Karpas-422 (cell line): ENCODE data around the gene ZNF527. TPM values are rescaled to one million over a fixed set of nuclear protein-coding genes. Genes with fewer than 3 reads are reported as not detected.
A peak's percentile ranks its signal among the peaks of the same experiment; 100 is the strongest.
"Not testable (repeated sequence)": the region's sequence is repeated elsewhere in the genome, so short reads cannot be mapped to it uniquely, and the experiment has no call there.

Source experiments
- DNase-seq: peaks from one replicate; pipeline ENCODE4 v3.0.0-alpha.2; 2015
- H2AFZ ChIP-seq: fragments of 200-600 bp; sonication (generic); 2 replicates; pipeline ENCODE4 v1.6.1; 2014; ENCODE audit warnings: antibody characterized with exemption, low read length, mixed read lengths
- H3K27ac ChIP-seq: fragments of 200-600 bp; sonication (generic); 2 replicates; pipeline ENCODE4 v1.5.1; 2014; ENCODE audit warnings: mild to moderate bottlenecking, low read length, moderate library complexity
- H3K27me3 ChIP-seq: fragments of 200-600 bp; sonication (generic); 2 replicates; pipeline ENCODE4 v1.6.1; 2014; ENCODE audit warnings: low read length, mixed read lengths
- H3K36me3 ChIP-seq: fragments of 200-600 bp; sonication (generic); 2 replicates; pipeline ENCODE4 v1.6.1; 2014; ENCODE audit warnings: low read length, mixed read lengths; ENCODE audit not compliant: insufficient read depth
- H3K4me1 ChIP-seq: fragments of 200-600 bp; sonication (generic); 2 replicates; pipeline ENCODE4 v1.6.1; 2014; ENCODE audit warnings: mild to moderate bottlenecking, low read length, mixed read lengths
- H3K4me2 ChIP-seq: fragments of 200-600 bp; sonication (generic); 2 replicates; pipeline ENCODE4 v1.6.1; 2014; ENCODE audit warnings: low read length, low read depth, mild to moderate bottlenecking; ENCODE audit not compliant: poor library complexity, severe bottlenecking
- H3K4me3 ChIP-seq: fragments of 200-600 bp; sonication (generic); 2 replicates; pipeline ENCODE4 v1.5.1; 2014; ENCODE audit warnings: mild to moderate bottlenecking, antibody characterized with exemption, low read length, mixed read lengths
- H3K79me2 ChIP-seq: fragments of 200-600 bp; sonication (generic); 2 replicates; pipeline ENCODE4 v1.6.1; 2014; ENCODE audit warnings: mild to moderate bottlenecking, low read length, mixed read lengths
- H3K9ac ChIP-seq: fragments of 200-600 bp; sonication (generic); 2 replicates; pipeline ENCODE4 v1.6.0; 2014; ENCODE audit warnings: low read length
- H3K9me2 ChIP-seq: fragments of 200-600 bp; sonication (generic), shearing (Covaris generic); replicated peaks from 2 replicates; pipeline ENCODE4 v1.6.0; 2014; ENCODE audit warnings: mild to moderate bottlenecking, low read length, moderate library complexity; ENCODE audit not compliant: insufficient read depth
- H3K9me3 ChIP-seq: fragments of 300-700, 200-600 bp; sonication (generic); 2 replicates; pipeline ENCODE4 v1.6.1; 2014; ENCODE audit warnings: low read length, mixed read lengths
- H4K20me1 ChIP-seq: fragments of 200-600 bp; sonication (generic); 2 replicates; pipeline ENCODE4 v1.6.1; 2014; ENCODE audit warnings: mild to moderate bottlenecking, antibody characterized with exemption, low read length, low read depth; ENCODE audit not compliant: insufficient read depth
- total RNA-seq: library from RNA; depleted of rRNA; stranded (reverse); fragments of >200 nt; shearing (Covaris generic); gene quantifications from 2 replicates; pipeline ENCODE4 v1.2.3, GENCODE V29; 2014; ENCODE audit warnings: low replicate concordance

ZNF527 gene
- total RNA-seq, 1 experiment from 2014 or later, result 11.0 TPM

DNA sequence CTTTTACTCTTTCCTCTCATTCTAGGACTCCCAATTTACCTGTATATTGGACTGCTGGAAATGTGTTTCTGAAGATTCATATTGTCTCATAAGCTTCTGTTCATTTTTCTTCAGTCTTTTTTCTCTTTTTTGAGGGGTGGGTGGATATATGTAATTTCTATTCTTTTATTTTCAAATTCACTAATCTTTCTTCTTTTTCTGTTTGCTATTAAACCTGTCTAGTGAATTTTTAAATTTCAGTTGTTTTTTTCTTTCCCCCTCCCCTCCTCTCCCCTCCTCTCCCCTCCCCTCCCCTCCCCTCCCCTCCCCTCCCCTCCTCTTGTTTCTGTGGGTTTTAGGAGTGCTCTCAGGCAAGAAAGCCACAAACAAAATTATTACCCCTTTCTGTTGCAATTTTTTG lies 16.9 kb upstream of the ZNF527 start:
- H3K9ac ChIP-seq, result no peak overlapping the region
- H3K9me2 ChIP-seq, result no peaks in the 10 kb centered on the region
- H2AFZ ChIP-seq, result no peak overlapping the region
- no peaks in the 10 kb centered on the region for H4K20me1 ChIP-seq
- no peak overlapping the region for H3K4me3 ChIP-seq
- H3K27ac ChIP-seq, result no peak overlapping the region
- H3K27me3 ChIP-seq, result no peaks in the 10 kb centered on the region
- peaks cover 30% of the 10 kb centered on the region for H3K9me3 ChIP-seq
- no peak overlapping the region for H3K4me2 ChIP-seq
- H3K79me2 ChIP-seq, result peaks cover 16% of the 10 kb centered on the region
- H3K4me1 ChIP-seq, result no peaks in the 10 kb centered on the region
- peaks cover 79% of the 10 kb centered on the region for H3K36me3 ChIP-seq
- no peak for DNase-seq

DNA sequence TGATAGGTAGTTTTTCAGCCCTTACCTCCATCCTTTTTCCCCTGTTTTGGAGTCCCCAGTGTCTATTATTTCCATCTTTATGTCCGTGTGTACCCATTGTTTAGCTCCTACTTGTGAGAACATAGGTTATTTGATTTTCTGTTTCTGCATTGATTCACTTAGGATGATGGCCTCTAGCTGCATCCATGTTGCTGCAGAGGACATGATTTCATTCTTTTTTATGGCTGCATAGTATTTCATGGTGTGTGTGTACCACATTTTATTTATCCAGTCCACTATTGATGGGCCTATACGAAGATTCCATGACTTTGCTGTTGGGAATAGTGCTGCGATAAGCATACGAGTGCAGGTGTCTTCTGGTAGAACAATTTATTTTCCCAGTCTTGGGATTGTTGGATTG lies 15.0 kb upstream of the ZNF527 start:
- Histone ChIP-seq H3K4me2 (no peak overlapping the region), H3K9me3 (peaks cover 40% of the 10 kb centered on the region), H3K27me3 (no peaks in the 10 kb centered on the region), H2AFZ (no peak overlapping the region), H3K9ac (no peak overlapping the region), H4K20me1 (no peaks in the 10 kb centered on the region), H3K79me2 (peaks cover 16% of the 10 kb centered on the region), H3K27ac (no peak overlapping the region), H3K9me2 (no peaks in the 10 kb centered on the region), H3K4me1 (no peaks in the 10 kb centered on the region), H3K4me3 (no peak overlapping the region), H3K36me3 (peaks cover 83% of the 10 kb centered on the region)
- no peak for DNase-seq

DNA sequence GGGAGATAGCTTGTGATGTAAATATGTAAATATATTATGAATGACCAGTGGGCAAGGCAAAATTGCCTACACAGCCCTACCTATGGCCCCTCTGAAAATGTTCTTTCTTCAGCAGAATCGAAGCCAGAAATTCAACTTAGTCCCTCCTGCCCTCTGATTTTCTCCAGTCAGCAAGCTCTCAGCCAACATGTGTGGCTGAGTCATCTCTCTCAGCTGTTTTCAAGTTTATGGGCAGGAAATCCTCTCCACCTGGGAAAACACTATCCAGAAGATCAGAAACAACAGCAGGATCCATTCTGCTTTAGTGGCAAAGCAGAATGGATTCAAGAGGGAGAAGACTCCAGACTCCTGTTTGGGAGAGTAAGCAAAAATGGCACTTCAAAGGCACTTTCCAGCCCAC lies 8.9 kb upstream of the ZNF527 start:
- Histone ChIP-seq H3K9me3 (peaks cover 46% of the 10 kb centered on the region), H4K20me1 (no peaks in the 10 kb centered on the region), H3K4me1 (no peaks in the 10 kb centered on the region), H3K4me2 (no peak overlapping the region), H3K27me3 (no peaks in the 10 kb centered on the region), H3K9me2 (no peaks in the 10 kb centered on the region), H3K79me2 (peaks cover 3% of the 10 kb centered on the region), H3K4me3 (no peak overlapping the region), H3K9ac (no peak overlapping the region), H3K27ac (no peak overlapping the region), H2AFZ (no peak overlapping the region), H3K36me3 (peaks cover 67% of the 10 kb centered on the region)
- no peak for DNase-seq

DNA sequence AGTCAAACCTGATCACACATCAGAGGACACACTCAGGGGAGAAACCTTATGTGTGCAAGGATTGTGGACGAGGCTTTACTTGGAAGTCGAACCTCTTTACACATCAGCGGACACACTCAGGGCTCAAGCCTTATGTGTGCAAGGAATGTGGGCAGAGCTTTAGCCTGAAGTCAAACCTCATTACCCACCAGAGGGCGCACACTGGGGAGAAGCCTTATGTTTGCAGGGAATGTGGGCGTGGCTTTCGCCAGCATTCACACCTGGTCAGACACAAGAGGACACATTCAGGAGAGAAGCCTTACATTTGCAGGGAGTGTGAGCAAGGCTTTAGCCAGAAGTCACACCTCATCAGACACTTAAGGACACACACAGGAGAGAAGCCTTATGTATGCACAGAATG lies 8.2 kb upstream of the ZNF527 start:
- Histone ChIP-seq H3K9me2 (no peaks in the 10 kb centered on the region), H2AFZ (no peak overlapping the region), H4K20me1 (no peaks in the 10 kb centered on the region), H3K79me2 (no peaks in the 10 kb centered on the region; the same call in 1 of the 2 replicates), H3K4me2 (no peak overlapping the region), H3K27ac (no peak overlapping the region), H3K4me1 (no peaks in the 10 kb centered on the region), H3K9ac (no peak overlapping the region), H3K36me3 (peaks cover 60% of the 10 kb centered on the region), H3K4me3 (no peak overlapping the region), H3K9me3 (peaks cover 42% of the 10 kb centered on the region), H3K27me3 (no peaks in the 10 kb centered on the region)
- DNase-seq, result no peak

DNA sequence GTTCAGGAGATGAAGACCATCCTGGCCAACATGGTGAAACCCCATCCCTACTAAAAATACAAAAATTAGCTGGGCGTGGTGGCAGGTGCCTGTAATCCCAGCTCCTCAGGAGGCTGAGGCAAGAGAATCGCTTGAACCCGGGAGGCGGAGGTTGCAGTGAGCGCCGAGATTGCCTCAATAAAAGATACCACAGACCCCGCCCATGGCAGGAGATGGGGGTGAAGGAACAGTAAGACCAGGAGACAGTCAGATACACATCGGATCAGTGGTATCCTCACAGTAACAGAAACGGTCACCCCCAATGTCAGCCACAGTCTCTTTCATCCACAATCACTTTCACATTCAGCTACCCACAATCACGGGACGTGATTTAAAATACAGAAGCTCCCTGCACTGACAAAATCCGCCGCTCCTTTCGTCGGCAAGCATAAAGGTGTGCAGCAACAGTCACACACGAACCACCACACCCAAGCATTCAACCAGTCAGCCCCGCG lies 466 bp upstream of the ZNF527 start:
- H3K27me3 ChIP-seq, H3K9me2 ChIP-seq, DNase-seq, H4K20me1 ChIP-seq, H3K4me1 ChIP-seq: not testable (repeated sequence)
- H3K9me3 ChIP-seq, result peaks cover 27% of the 10 kb centered on the region
- H3K27ac ChIP-seq, result peak overlapping the region; percentile 69
- peak overlapping the region; percentile 87 for H3K4me2 ChIP-seq
- peak overlapping the region; percentile 84 for H3K4me3 ChIP-seq
- peaks cover 24% of the 10 kb centered on the region for H3K79me2 ChIP-seq
- peak overlapping the region; percentile 79 for H2AFZ ChIP-seq
- H3K9ac ChIP-seq, result peak overlapping the region; percentile 82
- H3K36me3 ChIP-seq, result peaks cover 27% of the 10 kb centered on the region

DNA sequence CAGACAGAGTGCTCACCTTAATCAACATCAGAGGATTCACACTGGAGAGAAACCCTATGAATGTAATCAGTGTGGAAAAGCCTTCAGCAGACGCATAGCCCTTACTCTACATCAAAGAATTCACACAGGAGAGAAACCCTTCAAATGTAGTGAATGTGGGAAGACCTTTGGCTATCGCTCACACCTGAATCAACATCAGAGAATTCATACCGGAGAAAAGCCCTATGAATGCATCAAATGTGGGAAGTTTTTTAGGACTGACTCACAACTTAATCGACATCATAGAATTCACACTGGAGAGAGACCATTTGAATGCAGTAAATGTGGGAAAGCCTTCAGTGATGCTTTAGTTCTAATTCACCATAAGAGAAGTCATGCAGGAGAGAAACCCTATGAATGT lies 18.3 kb downstream of the ZNF527 start:
- H3K4me2 ChIP-seq, result no peak overlapping the region
- no peaks in the 10 kb centered on the region for H3K4me1 ChIP-seq
- no peak overlapping the region for H3K9ac ChIP-seq
- no peak overlapping the region for H3K27ac ChIP-seq
- H3K4me3 ChIP-seq, result no peak overlapping the region
- DNase-seq, result no peak
- H3K79me2 ChIP-seq, result no peaks in the 10 kb centered on the region
- no peaks in the 10 kb centered on the region for H3K9me2 ChIP-seq
- H3K36me3 ChIP-seq, result peaks cover 53% of the 10 kb centered on the region
- peaks cover 56% of the 10 kb centered on the region for H3K9me3 ChIP-seq
- H4K20me1 ChIP-seq, result no peaks in the 10 kb centered on the region
- H2AFZ ChIP-seq, result no peak overlapping the region
- no peaks in the 10 kb centered on the region for H3K27me3 ChIP-seq

DNA sequence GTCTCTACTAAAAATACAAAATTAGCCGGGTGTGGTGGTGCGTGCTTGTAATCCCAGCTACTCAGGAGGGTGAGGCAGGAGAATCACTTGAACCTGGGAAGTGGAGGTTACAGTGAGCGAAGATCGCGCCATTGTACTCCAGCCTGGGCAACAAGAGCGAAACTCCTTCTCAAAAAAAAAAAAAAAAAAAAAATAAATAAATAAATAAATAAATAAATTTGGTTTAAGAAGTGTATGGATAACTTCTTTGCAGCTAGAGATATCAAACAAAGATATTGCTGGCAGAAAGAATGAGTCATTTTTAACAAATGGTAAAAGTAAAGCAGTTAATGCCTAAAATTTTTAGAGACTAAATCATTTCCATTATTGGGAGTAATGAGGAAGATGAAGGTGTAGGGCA lies 20.5 kb downstream of the ZNF527 start:
- H3K27me3 ChIP-seq, H4K20me1 ChIP-seq, H3K4me3 ChIP-seq, H3K9me2 ChIP-seq, H3K4me1 ChIP-seq, H3K4me2 ChIP-seq, H2AFZ ChIP-seq, H3K27ac ChIP-seq, DNase-seq, H3K79me2 ChIP-seq, H3K9ac ChIP-seq: not testable (repeated sequence)
- Histone ChIP-seq H3K9me3 (peaks cover 52% of the 10 kb centered on the region), H3K36me3 (peaks cover 31% of the 10 kb centered on the region)

DNA sequence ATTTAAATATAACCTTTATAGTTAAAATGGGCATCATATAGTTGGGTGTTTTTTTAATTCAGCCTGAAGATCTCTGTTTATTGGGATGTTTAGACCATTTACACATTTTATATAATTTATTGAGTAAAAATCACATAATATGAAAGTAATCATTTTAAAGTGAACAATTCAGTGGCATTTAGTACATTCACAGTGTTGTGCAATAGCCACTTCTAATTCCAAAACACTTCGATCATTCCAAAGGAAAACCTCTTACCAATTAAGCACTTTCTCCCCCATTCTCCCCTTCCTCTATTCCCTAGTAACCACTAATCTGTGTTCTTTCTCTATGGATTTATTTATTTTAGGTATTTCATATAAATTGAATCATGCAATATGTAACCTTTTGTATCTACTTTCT lies 30.2 kb downstream of the ZNF527 start:
- no peaks in the 10 kb centered on the region for H3K27me3 ChIP-seq
- H3K4me1 ChIP-seq, result no peaks in the 10 kb centered on the region
- DNase-seq, result no peak
- no peak overlapping the region for H3K4me3 ChIP-seq
- H3K4me2 ChIP-seq, result no peak overlapping the region
- no peaks in the 10 kb centered on the region for H4K20me1 ChIP-seq
- H3K9me2 ChIP-seq, result no peaks in the 10 kb centered on the region
- peaks cover 3% of the 10 kb centered on the region; the same call in 1 of the 2 replicates for H3K36me3 ChIP-seq
- H3K79me2 ChIP-seq, result no peaks in the 10 kb centered on the region
- peaks cover 53% of the 10 kb centered on the region for H3K9me3 ChIP-seq
- H2AFZ ChIP-seq, result no peak overlapping the region
- no peak overlapping the region for H3K27ac ChIP-seq
- no peak overlapping the region for H3K9ac ChIP-seq

DNA sequence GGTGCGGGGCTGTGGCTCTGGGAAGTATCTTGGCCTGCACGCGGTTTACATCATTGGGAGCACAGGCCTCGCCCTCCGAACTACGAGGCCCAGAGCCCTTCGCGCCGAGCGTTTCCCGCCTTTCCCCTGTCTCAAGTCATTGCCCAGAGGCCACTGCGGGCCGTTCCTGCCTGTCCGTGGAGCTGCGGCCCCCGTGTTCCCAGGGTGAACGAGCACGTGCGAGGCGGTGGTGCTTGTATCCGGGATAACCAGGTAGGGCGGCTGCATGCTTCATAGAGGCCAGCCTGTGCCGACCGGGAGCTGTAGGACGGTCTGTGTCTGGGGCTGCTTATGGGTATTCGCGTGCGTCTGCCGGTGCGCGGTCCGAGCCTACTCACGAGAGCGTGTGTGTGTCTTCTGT lies 32.5 kb downstream of the ZNF527 start:
- Histone ChIP-seq H2AFZ (no peak overlapping the region), H3K9me3 (peaks cover 56% of the 10 kb centered on the region), H3K27ac (no peak overlapping the region), H3K4me2 (no peak overlapping the region), H3K27me3 (no peaks in the 10 kb centered on the region), H3K9me2 (no peaks in the 10 kb centered on the region), H4K20me1 (no peaks in the 10 kb centered on the region), H3K36me3 (peaks cover 3% of the 10 kb centered on the region; the same call in 1 of the 2 replicates), H3K9ac (no peak overlapping the region), H3K79me2 (no peaks in the 10 kb centered on the region), H3K4me1 (no peaks in the 10 kb centered on the region), H3K4me3 (no peak overlapping the region)
- no peak for DNase-seq
